LNCAP (cell line): ENCODE data around the gene PSMD4.

Experiments
- TF ChIP-seq, protein P1 (sequence below): fragments of 450-650 bp; IDR thresholded peaks from 2 replicates; pipeline ENCODE4 v1.5.1; 2017; ENCODE audit warnings: mild to moderate bottlenecking

PSMD4 gene

DNA sequence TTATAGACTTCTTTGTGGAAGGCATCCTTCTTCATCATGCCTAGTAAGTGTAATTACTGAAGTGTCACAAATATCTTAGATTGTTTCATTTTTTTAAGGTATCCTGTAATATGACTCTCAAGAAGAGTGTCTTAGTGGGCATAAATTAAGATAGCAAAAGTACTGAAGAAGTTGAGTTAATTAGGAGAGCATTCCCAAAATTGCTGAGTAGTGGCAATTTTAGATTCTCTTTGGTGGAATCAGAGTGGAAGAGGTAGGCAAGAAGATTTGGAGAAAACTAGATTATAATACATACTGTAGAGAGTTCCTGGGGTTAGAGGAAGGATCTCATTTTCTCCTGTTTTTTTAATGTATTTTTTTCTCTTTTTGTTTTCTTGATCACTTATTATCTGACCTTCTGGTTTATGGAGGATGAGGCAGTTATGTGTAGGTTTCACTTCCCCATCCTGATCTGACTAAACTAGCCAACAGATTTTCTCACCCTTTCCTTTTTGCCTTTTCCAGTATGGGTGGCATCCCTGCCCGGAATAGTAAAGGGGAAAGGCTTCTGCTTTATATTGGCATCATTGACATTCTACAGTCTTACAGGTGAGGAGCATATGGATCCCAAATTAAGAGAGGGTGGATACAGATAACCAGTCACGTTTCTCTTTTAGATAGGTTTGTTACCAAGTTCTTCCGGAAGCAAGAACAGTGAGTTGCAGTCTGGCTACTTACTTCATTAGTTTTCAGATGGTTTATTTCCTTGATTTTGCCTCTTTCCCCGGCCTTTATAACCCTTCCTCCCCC lies 16.7 kb upstream of the PSMD4 start:
- TF ChIP-seq, protein P1, sequence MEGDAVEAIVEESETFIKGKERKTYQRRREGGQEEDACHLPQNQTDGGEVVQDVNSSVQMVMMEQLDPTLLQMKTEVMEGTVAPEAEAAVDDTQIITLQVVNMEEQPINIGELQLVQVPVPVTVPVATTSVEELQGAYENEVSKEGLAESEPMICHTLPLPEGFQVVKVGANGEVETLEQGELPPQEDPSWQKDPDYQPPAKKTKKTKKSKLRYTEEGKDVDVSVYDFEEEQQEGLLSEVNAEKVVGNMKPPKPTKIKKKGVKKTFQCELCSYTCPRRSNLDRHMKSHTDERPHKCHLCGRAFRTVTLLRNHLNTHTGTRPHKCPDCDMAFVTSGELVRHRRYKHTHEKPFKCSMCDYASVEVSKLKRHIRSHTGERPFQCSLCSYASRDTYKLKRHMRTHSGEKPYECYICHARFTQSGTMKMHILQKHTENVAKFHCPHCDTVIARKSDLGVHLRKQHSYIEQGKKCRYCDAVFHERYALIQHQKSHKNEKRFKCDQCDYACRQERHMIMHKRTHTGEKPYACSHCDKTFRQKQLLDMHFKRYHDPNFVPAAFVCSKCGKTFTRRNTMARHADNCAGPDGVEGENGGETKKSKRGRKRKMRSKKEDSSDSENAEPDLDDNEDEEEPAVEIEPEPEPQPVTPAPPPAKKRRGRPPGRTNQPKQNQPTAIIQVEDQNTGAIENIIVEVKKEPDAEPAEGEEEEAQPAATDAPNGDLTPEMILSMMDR = no peak

DNA sequence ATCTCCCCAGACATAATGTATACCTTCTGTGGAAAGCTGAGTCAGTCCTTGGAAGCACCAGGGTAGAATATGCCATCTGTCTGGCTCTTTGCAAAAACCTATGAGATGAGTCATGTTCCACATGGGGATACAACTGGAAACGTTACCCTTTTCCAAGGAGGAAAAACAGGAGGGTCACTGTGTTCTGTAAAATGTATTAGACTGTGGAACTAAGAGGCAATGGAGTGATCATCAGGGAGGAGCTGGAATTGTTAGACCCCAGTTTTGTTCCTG lies 16.1 kb upstream of the PSMD4 start:
- TF ChIP-seq, protein P1 = no peak

DNA sequence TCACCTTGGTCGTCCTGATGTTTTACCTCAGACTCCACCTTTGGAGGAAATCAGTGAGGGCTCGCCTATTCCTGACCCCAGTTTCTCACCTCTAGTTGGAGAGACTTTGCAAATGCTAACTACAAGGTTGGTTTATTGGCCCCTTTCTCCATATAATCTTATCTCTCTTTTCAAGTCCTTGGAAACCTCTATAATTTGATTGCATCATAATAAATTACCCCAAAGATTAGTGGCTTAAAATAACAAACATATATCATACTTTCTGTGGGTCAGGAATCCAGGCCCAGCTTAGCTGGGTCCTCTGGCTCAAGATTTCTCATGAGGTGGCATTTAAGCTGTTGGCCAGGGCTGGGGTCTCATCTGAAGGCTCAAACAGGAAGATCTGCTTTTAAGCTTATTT lies 12.1 kb upstream of the PSMD4 start:
- TF ChIP-seq, protein P1 = no peak

DNA sequence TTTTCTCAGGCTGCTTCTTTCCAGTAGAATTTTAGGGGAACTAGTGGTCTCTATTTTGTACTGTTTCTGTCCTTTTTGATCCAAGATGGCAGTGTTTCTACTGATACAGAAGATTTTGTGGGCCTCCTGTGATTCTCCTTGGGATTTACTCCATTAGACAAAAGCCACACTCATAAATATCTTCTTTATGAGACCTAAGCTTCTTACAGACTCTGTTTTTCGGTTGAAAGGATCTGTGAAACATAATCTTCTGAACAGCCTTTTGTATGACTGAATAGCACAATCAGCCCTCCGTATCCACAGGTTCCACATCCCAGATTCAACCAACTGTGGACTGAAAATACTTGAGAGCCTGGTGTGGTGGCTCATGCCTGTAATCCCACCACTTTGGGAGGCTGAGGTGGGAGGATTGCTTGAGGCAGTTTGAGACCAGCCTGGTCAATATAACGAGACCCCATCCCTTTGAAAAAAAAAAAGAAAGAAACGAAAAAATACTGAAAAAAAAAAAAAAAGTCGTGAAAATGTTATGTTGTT lies 10.8 kb upstream of the PSMD4 start:
- TF ChIP-seq, protein P1 = no peak

DNA sequence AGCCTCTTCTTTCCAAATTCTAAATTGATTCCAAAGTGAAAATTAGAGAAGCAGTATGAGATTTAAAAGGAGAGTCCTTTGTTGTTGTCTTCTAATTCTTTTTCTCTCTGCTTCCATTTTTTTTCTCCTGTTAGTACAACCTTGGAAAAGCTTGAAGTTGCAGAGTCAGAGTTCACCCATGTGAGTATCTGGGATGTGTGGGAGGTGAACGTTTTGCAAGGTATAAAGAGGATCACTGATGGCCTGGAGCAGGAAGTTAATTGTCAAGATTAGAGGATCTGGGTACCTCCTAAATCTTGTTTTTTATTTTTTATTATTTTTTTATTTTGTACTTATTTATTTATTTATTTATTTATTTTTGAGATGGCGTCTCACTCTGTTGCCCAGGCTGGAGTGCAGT lies 7.7 kb upstream of the PSMD4 start:
- TF ChIP-seq, protein P1 = no peak

DNA sequence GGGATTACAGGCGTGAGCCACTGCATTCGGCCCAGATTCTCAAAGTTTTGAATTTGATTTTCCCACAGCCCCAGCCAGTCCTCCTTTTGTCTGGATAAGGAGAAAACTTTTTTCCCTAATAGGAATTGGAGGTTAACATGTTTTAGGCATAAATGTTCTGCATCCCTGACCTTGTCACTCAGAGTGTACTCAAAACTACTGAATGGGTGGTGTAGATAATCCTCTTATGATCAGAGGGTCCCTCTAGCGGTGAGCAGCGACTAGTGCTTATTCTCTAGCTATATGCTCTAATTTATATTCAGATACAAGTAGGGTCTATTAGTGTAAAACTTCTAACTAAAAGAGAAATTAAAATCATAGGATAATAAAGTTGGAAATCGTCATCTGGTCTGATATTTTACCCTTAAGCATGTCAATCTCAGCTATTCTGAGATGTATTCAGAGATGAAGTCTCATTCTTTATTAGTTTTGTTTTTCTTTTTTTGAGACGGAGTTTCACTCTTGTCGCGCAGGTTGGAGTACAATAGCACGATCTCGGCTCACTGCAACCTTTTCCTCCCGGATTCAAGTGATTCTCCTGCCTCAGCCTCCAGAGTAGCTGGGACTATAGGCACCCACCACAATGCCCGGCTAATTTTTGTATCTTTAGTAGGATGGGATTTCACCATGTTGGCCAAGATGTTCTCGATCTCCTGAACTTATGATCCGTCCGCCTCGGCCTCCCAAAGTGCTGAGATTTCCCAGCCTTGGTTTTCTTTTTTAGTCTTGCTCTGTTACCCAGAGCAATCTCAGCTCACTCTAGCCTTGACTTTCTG lies 2.7 kb upstream of the PSMD4 start:
- TF ChIP-seq, protein P1 = peak; percentile 97

DNA sequence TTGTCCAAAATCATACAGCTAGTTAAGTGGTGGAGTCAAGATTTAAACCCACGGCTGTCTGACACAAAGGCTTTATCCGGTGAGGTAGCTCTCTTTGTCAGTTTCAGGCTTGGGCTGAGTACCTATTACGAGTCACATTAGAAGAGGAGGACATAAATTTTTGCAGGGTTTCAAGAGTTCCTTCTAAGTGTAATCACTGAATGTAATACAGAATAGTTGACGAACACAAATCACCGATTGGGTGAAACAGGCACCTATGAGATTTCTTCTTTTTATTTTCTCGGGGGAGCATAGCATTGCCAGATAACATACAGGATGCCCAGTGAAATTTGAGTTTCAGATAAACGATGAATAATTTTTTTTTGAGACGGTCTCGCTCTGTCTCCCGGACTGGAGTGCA lies 847 bp downstream of the PSMD4 start:
- TF ChIP-seq, protein P1 = no peak
